ENCODE measurements around the gene LRRC58.
"Not testable (repeated sequence)": the region's sequence is repeated elsewhere in the genome, so short reads cannot be mapped to it uniquely, and the experiment has no call there.

Gene LRRC58

DNA sequence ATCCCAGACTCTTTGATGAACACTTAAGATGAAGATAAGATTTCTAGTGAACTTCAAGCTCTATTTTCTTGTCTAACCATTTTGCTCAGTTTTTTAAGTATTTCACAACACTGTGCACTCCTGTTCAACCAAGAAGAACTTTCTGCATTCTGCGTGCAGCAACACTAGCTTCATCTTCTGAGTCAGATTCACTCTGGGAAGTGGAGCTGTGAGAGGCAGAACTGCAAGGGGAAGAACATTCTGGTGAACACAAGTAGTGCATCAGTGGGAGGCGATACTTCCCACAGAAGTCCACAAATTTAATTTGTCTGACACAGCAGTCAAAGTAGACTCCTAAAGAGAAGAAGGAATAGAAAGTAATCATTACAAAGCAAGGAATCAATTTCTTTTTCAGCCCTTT, 18.1 kb downstream of the LRRC58 start:
- H3K4me3 ChIP-seq (ENCODE audit: low read depth, low read length) = no peak overlapping the region
- ChIA-PET POLR2A (no interaction called here), CTCF (interaction anchor here (2.5 kb wide), 1 partner anchor 12 kb away, joined by 6 read pairs; no protein-coding TSS in a partner anchor)
- TF ChIP-seq, protein P1, sequence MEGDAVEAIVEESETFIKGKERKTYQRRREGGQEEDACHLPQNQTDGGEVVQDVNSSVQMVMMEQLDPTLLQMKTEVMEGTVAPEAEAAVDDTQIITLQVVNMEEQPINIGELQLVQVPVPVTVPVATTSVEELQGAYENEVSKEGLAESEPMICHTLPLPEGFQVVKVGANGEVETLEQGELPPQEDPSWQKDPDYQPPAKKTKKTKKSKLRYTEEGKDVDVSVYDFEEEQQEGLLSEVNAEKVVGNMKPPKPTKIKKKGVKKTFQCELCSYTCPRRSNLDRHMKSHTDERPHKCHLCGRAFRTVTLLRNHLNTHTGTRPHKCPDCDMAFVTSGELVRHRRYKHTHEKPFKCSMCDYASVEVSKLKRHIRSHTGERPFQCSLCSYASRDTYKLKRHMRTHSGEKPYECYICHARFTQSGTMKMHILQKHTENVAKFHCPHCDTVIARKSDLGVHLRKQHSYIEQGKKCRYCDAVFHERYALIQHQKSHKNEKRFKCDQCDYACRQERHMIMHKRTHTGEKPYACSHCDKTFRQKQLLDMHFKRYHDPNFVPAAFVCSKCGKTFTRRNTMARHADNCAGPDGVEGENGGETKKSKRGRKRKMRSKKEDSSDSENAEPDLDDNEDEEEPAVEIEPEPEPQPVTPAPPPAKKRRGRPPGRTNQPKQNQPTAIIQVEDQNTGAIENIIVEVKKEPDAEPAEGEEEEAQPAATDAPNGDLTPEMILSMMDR (IDR thresholded peaks at IDR 0.05; ENCODE audit: insufficient read depth, low read length, missing control alignments) = no peak
- DNase-seq (ENCODE audit: low read depth, low spot score) = no peak

DNA sequence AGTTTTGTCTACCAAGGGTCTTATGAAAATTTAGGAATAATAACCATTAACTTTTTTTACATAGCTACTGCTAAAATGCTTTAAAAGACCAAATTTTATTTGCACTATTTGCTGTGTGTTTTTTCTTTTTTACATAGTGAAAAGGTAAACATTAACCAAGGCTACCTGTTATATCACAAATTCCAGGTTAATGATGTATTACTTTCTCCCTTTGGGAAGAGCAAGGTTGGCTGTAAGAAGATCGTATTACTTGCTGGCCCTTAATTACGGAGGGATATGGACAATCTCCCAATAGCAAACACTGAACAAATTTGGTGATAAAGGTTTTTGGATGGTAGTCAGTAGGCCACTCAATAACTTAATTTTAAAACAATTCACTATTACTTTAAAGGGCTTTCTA, 22.4 kb downstream of the LRRC58 start:
- ChIA-PET POLR2A (no interaction called here), CTCF (interaction anchor here (1.0 kb wide), 1 partner anchor 21 kb away, joined by 3 read pairs; no protein-coding TSS in a partner anchor)
- TF ChIP-seq, protein P1 (IDR thresholded peaks at IDR 0.05; ENCODE audit: insufficient read depth, low read length, missing control alignments) = no peak
- no peak for DNase-seq (ENCODE audit: low read depth, low spot score)
- no peak overlapping the region for H3K4me3 ChIP-seq (ENCODE audit: low read depth, low read length)

DNA sequence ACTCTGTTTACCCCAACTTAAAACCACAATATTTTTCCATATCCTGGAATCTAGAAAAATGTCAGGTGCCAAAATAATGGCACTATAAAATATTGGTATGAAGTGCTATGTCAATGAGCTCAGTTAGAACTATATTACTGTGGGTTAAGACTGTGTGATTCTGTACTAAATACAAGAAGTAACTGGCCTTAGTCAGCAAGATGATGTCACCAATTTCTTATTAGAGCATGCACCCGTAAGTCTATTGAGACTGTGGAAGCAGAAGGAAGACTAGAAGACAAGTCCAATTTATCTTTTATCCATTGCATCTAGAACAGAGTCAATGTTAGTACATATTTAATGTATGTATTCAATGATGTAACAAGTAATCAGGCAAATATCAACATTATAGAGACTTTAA, 25.0 kb downstream of the LRRC58 start:
- DNase-seq (ENCODE audit: low read depth, low spot score) = no peak
- TF ChIP-seq, protein P1 (IDR thresholded peaks at IDR 0.05; ENCODE audit: insufficient read depth, low read length, missing control alignments) = no peak
- no peak overlapping the region for H3K4me3 ChIP-seq (ENCODE audit: low read depth, low read length)
- CTCF ChIA-PET = interaction anchor here (0.9 kb wide), 1 partner anchor 13 kb away, joined by 3 read pairs; no protein-coding TSS in a partner anchor
- POLR2A ChIA-PET = no interaction called here

DNA sequence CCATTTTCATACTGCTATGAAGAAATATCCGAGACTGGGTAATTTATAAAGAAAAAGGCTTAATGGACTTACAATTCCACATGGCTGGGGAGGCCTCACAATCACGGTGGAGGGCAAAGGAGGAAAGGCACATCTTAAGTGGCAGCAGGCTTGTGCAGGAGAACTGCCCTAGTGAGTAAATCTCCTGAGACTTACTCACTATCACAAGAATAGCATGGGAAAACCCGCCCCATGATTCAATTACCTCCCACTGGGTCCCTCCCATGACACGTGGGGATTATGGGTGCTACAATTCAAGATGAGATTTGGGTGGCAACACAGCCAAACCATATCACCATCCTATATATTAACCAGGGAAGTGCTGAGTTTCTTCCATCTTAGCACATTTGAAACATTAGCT, 25.4 kb downstream of the LRRC58 start:
- DNase-seq (ENCODE audit: low read depth, low spot score) = not testable (repeated sequence)
- CTCF ChIA-PET = interaction anchor here (0.9 kb wide), 1 partner anchor 13 kb away, joined by 3 read pairs; no protein-coding TSS in a partner anchor

DNA sequence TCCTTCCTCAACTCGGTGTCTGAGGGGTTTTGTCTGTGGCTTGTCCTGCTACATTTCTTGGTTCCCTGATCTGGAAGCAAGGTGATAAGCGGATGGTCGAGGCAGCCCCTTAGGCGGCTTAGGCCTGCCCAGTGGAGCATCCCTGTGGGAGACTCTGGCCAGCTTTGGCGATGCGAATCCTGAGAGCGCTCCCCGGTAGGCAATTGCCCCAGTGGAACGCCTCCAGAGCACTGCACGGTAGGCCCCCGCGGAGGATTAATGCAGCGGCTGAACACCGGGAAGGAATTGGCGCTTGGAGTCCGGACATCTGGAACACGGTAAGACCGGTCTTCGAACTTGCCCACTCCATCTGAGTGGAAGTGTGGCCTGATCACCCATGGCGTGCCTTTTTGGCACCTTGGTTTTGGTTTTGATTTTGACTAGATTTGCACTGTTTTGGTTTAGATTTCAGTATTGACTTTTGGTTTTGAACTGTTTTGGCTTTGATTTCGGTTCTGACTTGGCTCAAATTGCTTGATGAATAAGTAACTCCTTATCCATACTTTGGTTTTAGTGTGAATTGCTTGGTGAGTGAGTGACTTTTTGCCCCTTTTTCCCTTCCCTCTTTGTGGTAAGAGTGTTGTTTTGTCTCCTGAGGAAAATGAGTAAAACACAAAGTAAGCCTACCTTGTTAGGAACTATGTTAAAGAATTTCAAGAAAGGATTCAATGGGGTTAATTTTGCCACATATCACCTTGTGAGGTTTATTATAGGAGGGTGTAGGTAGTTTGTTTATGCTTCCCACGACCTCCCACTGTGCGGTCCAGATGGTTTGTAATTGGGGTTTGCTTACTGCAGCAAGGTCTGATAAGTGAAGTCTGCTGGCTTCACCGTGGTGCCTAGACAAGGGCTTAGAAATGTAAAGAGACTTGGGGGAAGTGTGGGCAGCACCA, 37.0 kb downstream of the LRRC58 start:
- H3K4me3 ChIP-seq (ENCODE audit: low read depth, low read length) = no peak overlapping the region
- CTCF ChIA-PET = no interaction called here
- POLR2A ChIA-PET = no interaction called here
- no peak for DNase-seq (ENCODE audit: low read depth, low spot score)
- TF ChIP-seq, protein P1 (IDR thresholded peaks at IDR 0.05; ENCODE audit: insufficient read depth, low read length, missing control alignments) = no peak

More for the DNA sequence above, 25.4 kb downstream of the LRRC58 start:
- POLR2A ChIA-PET; H3K4me3 ChIP-seq (ENCODE audit: low read depth, low read length): not testable (repeated sequence)

DNA sequence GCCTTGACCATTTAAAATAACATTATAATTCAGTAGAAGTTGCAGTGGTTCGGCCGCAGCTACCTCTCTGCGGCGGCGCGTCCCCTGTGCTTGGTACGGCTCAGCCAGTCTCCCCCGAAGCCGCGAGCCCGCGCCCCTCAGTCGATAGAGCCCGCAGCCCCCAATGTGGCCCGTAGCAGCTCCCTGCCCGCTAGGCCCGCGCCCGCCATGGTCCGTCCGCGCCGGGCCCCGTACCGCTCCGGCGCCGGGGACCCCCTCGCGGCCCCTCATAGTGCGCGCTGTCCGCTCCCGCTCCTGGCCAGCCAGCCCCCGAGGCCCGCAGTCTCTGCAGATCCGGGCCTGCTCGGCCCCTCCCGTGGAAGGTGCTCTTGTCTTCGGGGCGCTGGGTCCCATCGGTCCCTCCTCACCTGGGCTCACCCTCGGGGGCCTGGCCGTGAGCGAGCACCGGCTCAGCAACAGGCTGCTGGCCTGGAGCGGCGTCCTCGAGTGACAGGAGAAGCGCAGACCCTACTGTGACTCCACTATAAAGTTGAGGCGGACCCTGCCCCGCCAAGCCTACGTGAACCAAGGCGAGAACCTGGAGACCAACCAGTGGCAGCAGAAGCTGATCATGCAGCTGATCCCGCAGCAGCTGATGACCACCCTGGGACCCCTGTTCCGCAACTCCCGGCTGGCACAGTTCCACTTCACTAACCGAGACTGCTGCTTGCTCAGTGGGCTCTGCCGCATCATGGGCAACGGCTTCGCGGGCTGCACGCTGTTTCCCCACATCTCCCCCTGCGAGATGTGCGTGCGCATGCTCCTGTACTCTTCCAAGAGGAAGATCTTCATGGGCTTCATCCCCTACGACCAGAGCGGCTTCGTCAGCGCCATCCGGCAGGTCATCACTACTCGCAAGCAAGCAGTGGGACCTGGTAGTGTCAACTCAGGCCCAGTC, 42.4 kb downstream of the LRRC58 start:
- POLR2A ChIA-PET = no interaction called here

More for the DNA sequence above, 42.4 kb downstream of the LRRC58 start:
- CTCF ChIA-PET = no interaction called here
- H3K4me3 ChIP-seq (ENCODE audit: low read depth, low read length) = no peak overlapping the region
- no peak for DNase-seq (ENCODE audit: low read depth, low spot score)
- TF ChIP-seq, protein P1 (IDR thresholded peaks at IDR 0.05; ENCODE audit: insufficient read depth, low read length, missing control alignments) = no peak

All from AG04449 (cell line).